ENCODE data around the gene SPATA31C1. TPM values are rescaled to one million over a fixed set of nuclear protein-coding genes. Genes with fewer than 3 reads are reported as not detected.

Gene SPATA31C1
- total and polyA plus RNA-seq, 5 donors from 2014 or later, result 0.19 TPM; not detected in 4

GRCh38 chr9:87887661-87888480 is 29.9 kb upstream of the SPATA31C1 start:
- no peak overlapping the region for H3K4me3 Mint-ChIP-seq
- Histone ChIP-seq H3K9me3 (ENCODE audit: control insufficient read depth in 2 of 2, low read length in 2 of 2) (no peaks in the 10 kb centered on the region), H3K27ac (ENCODE audit: insufficient read depth, low read length, poor library complexity, severe bottlenecking) (no peak overlapping the region), H3K4me3 (ENCODE audit: low read depth, low read length) (no peak overlapping the region), H3K4me1 (ENCODE audit: control insufficient read depth, insufficient read depth, low read length, poor library complexity, severe bottlenecking) (no peaks in the 10 kb centered on the region), H3K27me3 (ENCODE audit: control insufficient read depth, insufficient read depth, low read length) (no peaks in the 10 kb centered on the region), H3K36me3 (ENCODE audit: control insufficient read depth, insufficient read depth, low read length) (no peaks in the 10 kb centered on the region)
- DNase-seq, result no peak
- H3K9me3 Mint-ChIP-seq, result peaks cover 0 to 2% (median 0%) of the 10 kb centered on the region in 7 donors
- H3K36me3 Mint-ChIP-seq, result no peaks in the 10 kb centered on the region
- no peak overlapping the region for H3K27ac Mint-ChIP-seq
- peaks cover 4% of the 10 kb centered on the region for H3K27me3 Mint-ChIP-seq
- peaks cover 0 to under 1% (median 0%) of the 10 kb centered on the region in 4 donors for H3K4me1 Mint-ChIP-seq
- no peak for ATAC-seq (ENCODE audit: low read depth in 2 of 2)

DNA sequence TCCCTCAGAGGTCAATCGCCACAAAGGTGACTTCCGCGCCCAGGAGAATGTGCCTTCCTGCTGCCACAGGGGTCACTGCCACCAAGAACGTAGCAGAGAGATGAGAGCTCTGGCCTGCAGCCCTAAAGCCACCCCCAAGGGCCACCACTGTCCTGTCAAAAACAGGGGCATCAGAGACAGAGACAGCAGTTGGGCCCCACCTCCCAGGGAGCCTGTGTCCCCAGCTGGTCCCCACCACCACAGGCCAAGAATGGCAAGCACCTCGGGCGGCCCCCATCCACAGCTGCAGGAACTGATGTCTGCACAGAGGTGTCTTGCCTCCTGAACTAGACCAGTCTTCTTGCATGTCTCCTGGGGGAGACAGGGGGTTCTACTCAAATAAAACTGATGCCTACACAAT is 29.3 kb upstream of the SPATA31C1 start:
- Mint-ChIP-seq H3K9me3 (peaks cover 0 to 2% (median 0%) of the 10 kb centered on the region in 7 donors), H3K27ac (no peak overlapping the region), H3K4me1 (peaks cover 0 to 7% (median 0%) of the 10 kb centered on the region in 4 donors), H3K36me3 (no peaks in the 10 kb centered on the region), H3K4me3 (no peak overlapping the region), H3K27me3 (peaks cover 4% of the 10 kb centered on the region)
- Histone ChIP-seq H3K4me1 (ENCODE audit: control insufficient read depth, insufficient read depth, low read length, poor library complexity, severe bottlenecking) (no peaks in the 10 kb centered on the region), H3K27me3 (ENCODE audit: control insufficient read depth, insufficient read depth, low read length) (no peaks in the 10 kb centered on the region), H3K27ac (ENCODE audit: insufficient read depth, low read length, poor library complexity, severe bottlenecking) (no peak overlapping the region), H3K9me3 (ENCODE audit: control insufficient read depth in 2 of 2, low read length in 2 of 2) (no peaks in the 10 kb centered on the region), H3K4me3 (ENCODE audit: low read depth, low read length) (no peak overlapping the region), H3K36me3 (ENCODE audit: control insufficient read depth, insufficient read depth, low read length) (no peaks in the 10 kb centered on the region)
- no peak for DNase-seq
- ATAC-seq (ENCODE audit: low read depth in 2 of 2), result no peak

DNA sequence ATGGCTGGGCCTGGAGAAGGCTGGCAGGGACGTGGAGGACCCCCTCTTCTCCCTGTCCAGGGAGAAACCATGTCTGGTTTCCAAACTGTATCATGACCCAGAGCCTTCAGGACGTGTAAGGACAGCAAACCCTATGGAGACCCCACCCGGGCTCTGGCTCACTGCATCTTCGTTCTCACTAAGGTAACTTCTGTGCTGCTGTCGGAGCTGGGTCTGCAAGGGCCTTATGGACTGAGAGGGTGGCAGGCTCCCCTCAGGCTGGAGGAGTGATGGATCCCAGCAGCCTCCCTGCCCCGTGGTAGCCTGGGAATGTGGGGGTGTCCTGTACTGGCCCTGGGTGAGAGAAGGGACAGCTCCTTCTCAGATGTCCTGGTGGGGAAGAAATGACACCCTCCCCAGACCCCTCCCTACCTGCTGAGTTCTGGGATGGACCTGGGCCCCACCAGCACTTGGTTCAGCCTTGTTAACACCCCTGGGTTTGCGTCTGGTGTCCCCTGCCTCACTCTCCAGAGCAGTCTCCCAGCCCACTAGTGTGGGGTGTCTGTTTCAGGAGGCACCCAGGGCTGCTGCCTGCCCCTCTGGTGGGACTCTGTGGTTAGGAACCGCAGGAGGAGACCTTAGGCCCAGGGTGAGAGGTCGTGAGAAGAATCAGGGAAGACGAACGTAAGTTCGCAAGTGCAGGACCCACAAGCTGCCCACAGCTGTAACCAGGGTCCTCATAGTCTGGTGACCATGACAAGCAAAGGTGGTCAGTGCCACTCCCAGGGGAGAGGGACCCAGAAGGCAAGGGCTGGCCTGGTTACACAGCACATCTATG is 28.5 kb upstream of the SPATA31C1 start:
- Histone ChIP-seq H3K4me1 (ENCODE audit: control insufficient read depth, insufficient read depth, low read length, poor library complexity, severe bottlenecking) (no peaks in the 10 kb centered on the region), H3K4me3 (ENCODE audit: low read depth, low read length) (no peak overlapping the region), H3K27me3 (ENCODE audit: control insufficient read depth, insufficient read depth, low read length) (no peaks in the 10 kb centered on the region), H3K9me3 (ENCODE audit: control insufficient read depth in 2 of 2, low read length in 2 of 2) (no peaks in the 10 kb centered on the region), H3K27ac (ENCODE audit: insufficient read depth, low read length, poor library complexity, severe bottlenecking) (no peak overlapping the region), H3K36me3 (ENCODE audit: control insufficient read depth, insufficient read depth, low read length) (no peaks in the 10 kb centered on the region)
- no peak for ATAC-seq (ENCODE audit: low read depth in 2 of 2)
- no peak for DNase-seq
- H3K4me3 Mint-ChIP-seq, result no peak overlapping the region
- peaks cover 4% of the 10 kb centered on the region for H3K27me3 Mint-ChIP-seq
- H3K27ac Mint-ChIP-seq, result no peak overlapping the region
- no peaks in the 10 kb centered on the region for H3K36me3 Mint-ChIP-seq
- peaks cover 0 to 2% (median 0%) of the 10 kb centered on the region in 7 donors for H3K9me3 Mint-ChIP-seq
- H3K4me1 Mint-ChIP-seq, result peaks cover 0 to 8% (median 0%) of the 10 kb centered on the region in 4 donors

DNA sequence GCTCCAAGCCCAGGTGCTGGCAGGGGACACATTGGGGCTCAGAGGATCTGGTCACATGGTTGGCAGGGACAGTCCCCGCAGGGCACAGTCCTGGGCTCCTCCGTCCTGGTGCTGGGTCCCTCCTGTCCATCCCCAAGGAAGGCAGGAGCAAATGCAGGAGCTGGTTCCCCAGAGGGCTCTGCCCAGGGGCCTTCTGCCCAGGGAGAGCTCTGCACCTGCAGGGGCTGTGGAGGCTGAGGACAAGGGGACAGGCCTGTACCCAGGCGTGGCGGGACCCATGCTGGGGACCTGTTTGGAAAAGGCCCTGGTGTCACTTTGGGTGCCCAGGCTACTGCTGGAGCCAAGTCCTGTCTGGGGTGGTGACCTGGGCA is 27.9 kb upstream of the SPATA31C1 start:
- DNase-seq, result no peak
- no peak overlapping the region for H3K27ac ChIP-seq (ENCODE audit: insufficient read depth, low read length, poor library complexity, severe bottlenecking)
- ATAC-seq (ENCODE audit: low read depth in 2 of 2), result no peak

GRCh38 chr9:87890837-87891236 is 26.9 kb upstream of the SPATA31C1 start:
- Mint-ChIP-seq H3K9me3 (peaks cover 0 to 2% (median 0%) of the 10 kb centered on the region in 7 donors), H3K4me1 (peaks cover 0 to 8% (median 0%) of the 10 kb centered on the region in 4 donors), H3K27me3 (peaks cover 10% of the 10 kb centered on the region), H3K36me3 (no peaks in the 10 kb centered on the region), H3K27ac (no peak overlapping the region), H3K4me3 (no peak overlapping the region)
- Histone ChIP-seq H3K4me3 (ENCODE audit: low read depth, low read length) (no peak overlapping the region), H3K27me3 (ENCODE audit: control insufficient read depth, insufficient read depth, low read length) (no peaks in the 10 kb centered on the region), H3K4me1 (ENCODE audit: control insufficient read depth, insufficient read depth, low read length, poor library complexity, severe bottlenecking) (no peaks in the 10 kb centered on the region), H3K9me3 (ENCODE audit: control insufficient read depth in 2 of 2, low read length in 2 of 2) (no peaks in the 10 kb centered on the region), H3K27ac (ENCODE audit: insufficient read depth, low read length, poor library complexity, severe bottlenecking) (no peak overlapping the region), H3K36me3 (ENCODE audit: control insufficient read depth, insufficient read depth, low read length) (no peaks in the 10 kb centered on the region)
- DNase-seq, result no peak
- no peak for ATAC-seq (ENCODE audit: low read depth in 2 of 2)

More for the DNA sequence above, 27.9 kb upstream of the SPATA31C1 start:
- Mint-ChIP-seq H3K27me3 (peaks cover 4% of the 10 kb centered on the region), H3K4me1 (peaks cover 0 to 8% (median 0%) of the 10 kb centered on the region in 4 donors), H3K27ac (no peak overlapping the region), H3K4me3 (no peak overlapping the region), H3K36me3 (no peaks in the 10 kb centered on the region), H3K9me3 (peaks cover 0 to 2% (median 0%) of the 10 kb centered on the region in 7 donors)
- Histone ChIP-seq H3K9me3 (ENCODE audit: control insufficient read depth in 2 of 2, low read length in 2 of 2) (no peaks in the 10 kb centered on the region), H3K36me3 (ENCODE audit: control insufficient read depth, insufficient read depth, low read length) (no peaks in the 10 kb centered on the region), H3K27me3 (ENCODE audit: control insufficient read depth, insufficient read depth, low read length) (no peaks in the 10 kb centered on the region), H3K4me1 (ENCODE audit: control insufficient read depth, insufficient read depth, low read length, poor library complexity, severe bottlenecking) (no peaks in the 10 kb centered on the region), H3K4me3 (ENCODE audit: low read depth, low read length) (no peak overlapping the region)

DNA sequence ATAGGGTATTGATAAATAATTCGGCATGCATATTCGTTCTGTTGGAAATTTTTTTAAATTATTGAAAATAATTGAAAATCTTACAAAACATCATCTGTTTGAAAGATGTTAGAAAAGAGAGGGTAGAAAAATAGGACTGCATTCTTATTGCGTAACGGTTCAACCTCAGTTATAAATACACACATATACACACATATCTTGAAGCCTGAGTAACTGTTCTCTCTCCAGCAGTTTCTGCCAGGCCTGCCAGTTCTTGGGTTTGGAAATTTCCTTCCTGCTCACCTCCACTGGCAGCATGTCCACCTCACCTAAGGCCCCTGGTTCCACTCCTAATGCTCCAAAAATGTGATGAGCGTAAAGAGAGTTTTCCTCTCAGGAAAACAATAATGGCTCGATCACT is 26.0 kb upstream of the SPATA31C1 start:
- H3K4me1 ChIP-seq (ENCODE audit: control insufficient read depth, insufficient read depth, low read length, poor library complexity, severe bottlenecking), result no peaks in the 10 kb centered on the region
- no peaks in the 10 kb centered on the region for H3K27me3 ChIP-seq (ENCODE audit: control insufficient read depth, insufficient read depth, low read length)
- Mint-ChIP-seq H3K4me1 (peaks cover 0 to 8% (median 0%) of the 10 kb centered on the region in 4 donors), H3K27ac (no peak overlapping the region), H3K9me3 (peaks cover 0 to 1% (median 0%) of the 10 kb centered on the region in 7 donors), H3K27me3 (peaks cover 17% of the 10 kb centered on the region), H3K4me3 (no peak overlapping the region), H3K36me3 (no peaks in the 10 kb centered on the region)
- H3K36me3 ChIP-seq (ENCODE audit: control insufficient read depth, insufficient read depth, low read length), result no peaks in the 10 kb centered on the region
- no peaks in the 10 kb centered on the region for H3K9me3 ChIP-seq (ENCODE audit: control insufficient read depth in 2 of 2, low read length in 2 of 2)
- no peak overlapping the region for H3K4me3 ChIP-seq (ENCODE audit: low read depth, low read length)
- no peak overlapping the region for H3K27ac ChIP-seq (ENCODE audit: insufficient read depth, low read length, poor library complexity, severe bottlenecking)
- no peak for ATAC-seq (ENCODE audit: low read depth in 2 of 2)
- no peak for DNase-seq

- ATAC-seq (ENCODE audit: low read depth in 2 of 2), result no peak
- no peak overlapping the region for H3K4me3 Mint-ChIP-seq
Observed at GRCh38 chr9:87892956-87893355, 24.8 kb upstream of the SPATA31C1 start.

More at GRCh38 chr9:87892956-87893355, 24.8 kb upstream of the SPATA31C1 start:
- H3K36me3 Mint-ChIP-seq, result no peaks in the 10 kb centered on the region
- H3K9me3 Mint-ChIP-seq, result peaks cover 0 to 3% (median 0%) of the 10 kb centered on the region in 7 donors
- H3K27me3 Mint-ChIP-seq, result peaks cover 25% of the 10 kb centered on the region
- Histone ChIP-seq H3K4me3 (ENCODE audit: low read depth, low read length) (no peak overlapping the region), H3K27ac (ENCODE audit: insufficient read depth, low read length, poor library complexity, severe bottlenecking) (no peak overlapping the region), H3K4me1 (ENCODE audit: control insufficient read depth, insufficient read depth, low read length, poor library complexity, severe bottlenecking) (no peaks in the 10 kb centered on the region), H3K9me3 (ENCODE audit: control insufficient read depth in 2 of 2, low read length in 2 of 2) (no peaks in the 10 kb centered on the region), H3K27me3 (ENCODE audit: control insufficient read depth, insufficient read depth, low read length) (no peaks in the 10 kb centered on the region), H3K36me3 (ENCODE audit: control insufficient read depth, insufficient read depth, low read length) (no peaks in the 10 kb centered on the region)
- peaks cover 0 to 8% (median 0%) of the 10 kb centered on the region in 4 donors for H3K4me1 Mint-ChIP-seq
- H3K27ac Mint-ChIP-seq, result no peak overlapping the region
- no peak for DNase-seq

Measured in CD4-positive, CD25-positive, alpha-beta regulatory T cell (primary cell).